ENCODE data around the gene MRPS9. TPM values are rescaled to one million over a fixed set of nuclear protein-coding genes. Genes with fewer than 3 reads are reported as not detected.

Gene MRPS9
- polyA plus RNA-seq, 5 donors, result 34.9 to 45.0 (median 41.9) TPM

DNA sequence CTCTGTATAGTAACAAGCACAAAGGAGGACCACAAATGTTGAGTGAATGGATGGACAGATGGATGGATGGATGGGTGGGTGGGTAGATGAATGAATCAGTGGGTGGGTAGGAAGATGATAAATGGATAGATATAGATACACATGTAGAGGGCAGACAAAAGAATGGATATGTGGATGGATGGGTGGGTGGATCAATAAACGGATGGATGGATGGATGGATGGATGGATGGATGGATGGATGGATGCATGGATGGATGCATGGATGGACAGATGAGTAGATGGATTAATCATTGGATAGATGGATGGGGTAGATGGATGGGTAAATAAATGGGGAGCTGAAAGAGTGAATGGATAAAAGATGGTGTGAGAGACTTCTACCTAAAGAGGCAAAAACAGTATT, 111.4 kb downstream of the MRPS9 start:
- DNase-seq, result no peak

Other genes with a start within 250 kb of the MRPS9 start
- under 1 TPM in 1 of 5 donors, not detected in 4; 0.42 TPM for gene POU3F3, start 184.0 kb upstream of the MRPS9 start, polyA plus RNA-seq (ENCODE audit: insufficient read depth in 1 of 5, insufficient read length in 5 of 5, low replicate concordance in 1 of 5)
- under 1 TPM in 3 of 5 donors, not detected in 2; 0.10 to 0.13 (median 0.12) TPM for gene GPR45, start 203.7 kb downstream of the MRPS9 start, polyA plus RNA-seq (ENCODE audit: insufficient read depth in 1 of 5, insufficient read length in 5 of 5, low replicate concordance in 1 of 5)